Stimulated activated CD4-positive, alpha-beta T cell treated with anti-CD3 and anti-CD28 coated beads, Interleukin-12 subunit alpha, Interleukin-12 subunit beta, amount 100 ng/mL, for 24 hours (primary cell): ENCODE results near the gene POLR2E.

Experiments used
- DNase-seq, 2 experiments: peaks; one replicate each; pipeline ENCODE4 v3.0.0-alpha.2; 2020; ENCODE audit warnings: low read depth in 2 of 2

POLR2E gene

DNA sequence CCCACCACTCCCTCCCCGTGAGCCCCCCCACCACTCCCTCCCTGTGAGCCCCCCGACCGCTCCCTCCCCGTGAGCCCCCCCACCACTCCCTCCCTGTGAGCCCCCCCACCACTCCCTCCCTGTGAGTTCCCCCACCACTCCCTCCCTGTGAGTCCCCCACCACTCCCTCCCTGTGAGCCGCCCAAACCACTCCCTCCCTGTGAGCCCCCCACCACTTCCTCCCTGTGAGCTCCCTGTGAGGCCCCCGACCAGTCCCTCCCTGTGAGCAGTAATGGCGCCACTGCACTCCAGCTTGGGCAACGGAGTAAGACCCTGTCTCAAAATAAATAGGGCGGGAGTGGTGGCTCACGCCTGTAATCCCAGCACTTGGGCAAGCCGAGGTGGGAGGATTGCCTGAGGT lies 45.4 kb downstream of the POLR2E start:
- DNase-seq = no peak

DNA sequence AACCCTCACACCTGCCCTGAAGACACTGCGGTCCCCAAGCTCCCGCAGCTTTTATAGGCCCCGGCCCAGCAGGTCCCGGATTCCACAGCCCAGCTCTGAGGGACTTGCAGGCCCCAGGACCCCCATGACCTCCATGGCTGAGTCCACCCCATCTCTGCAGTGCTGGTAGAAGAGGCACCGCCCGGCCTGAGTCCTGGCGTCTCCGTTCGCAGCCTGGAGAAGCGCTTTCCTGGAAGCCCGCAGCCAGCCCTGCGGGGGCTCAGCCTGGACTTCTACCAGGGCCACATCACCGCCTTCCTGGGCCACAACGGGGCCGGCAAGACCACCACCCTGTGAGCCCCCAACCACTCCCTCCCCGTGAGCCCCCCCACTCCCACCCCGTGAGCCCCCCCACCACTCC lies 46.1 kb downstream of the POLR2E start:
- DNase-seq = no peak

DNA sequence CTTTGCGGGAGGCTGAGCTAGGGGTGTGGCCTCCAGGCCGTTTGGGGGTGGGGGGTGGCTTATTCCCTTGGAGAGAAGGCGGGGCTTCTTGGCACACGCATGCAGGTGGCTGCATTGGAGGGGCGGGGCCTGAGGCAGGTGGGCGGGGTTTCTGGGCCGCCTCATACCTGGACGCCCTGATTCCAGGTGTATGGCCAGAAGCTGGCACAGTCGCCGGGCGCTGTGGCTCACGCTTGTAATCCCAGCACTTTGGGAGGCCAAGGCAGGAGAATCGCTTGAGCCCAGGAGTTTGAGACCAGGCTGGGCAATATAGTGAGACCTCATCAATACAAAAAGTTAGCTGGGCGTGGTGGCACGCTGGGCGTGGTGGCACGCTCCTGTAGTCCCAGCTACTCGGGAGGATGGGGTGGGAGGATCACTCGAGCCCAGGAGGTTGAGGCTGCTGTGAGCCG lies 47.5 kb downstream of the POLR2E start:
- no peak for DNase-seq

DNA sequence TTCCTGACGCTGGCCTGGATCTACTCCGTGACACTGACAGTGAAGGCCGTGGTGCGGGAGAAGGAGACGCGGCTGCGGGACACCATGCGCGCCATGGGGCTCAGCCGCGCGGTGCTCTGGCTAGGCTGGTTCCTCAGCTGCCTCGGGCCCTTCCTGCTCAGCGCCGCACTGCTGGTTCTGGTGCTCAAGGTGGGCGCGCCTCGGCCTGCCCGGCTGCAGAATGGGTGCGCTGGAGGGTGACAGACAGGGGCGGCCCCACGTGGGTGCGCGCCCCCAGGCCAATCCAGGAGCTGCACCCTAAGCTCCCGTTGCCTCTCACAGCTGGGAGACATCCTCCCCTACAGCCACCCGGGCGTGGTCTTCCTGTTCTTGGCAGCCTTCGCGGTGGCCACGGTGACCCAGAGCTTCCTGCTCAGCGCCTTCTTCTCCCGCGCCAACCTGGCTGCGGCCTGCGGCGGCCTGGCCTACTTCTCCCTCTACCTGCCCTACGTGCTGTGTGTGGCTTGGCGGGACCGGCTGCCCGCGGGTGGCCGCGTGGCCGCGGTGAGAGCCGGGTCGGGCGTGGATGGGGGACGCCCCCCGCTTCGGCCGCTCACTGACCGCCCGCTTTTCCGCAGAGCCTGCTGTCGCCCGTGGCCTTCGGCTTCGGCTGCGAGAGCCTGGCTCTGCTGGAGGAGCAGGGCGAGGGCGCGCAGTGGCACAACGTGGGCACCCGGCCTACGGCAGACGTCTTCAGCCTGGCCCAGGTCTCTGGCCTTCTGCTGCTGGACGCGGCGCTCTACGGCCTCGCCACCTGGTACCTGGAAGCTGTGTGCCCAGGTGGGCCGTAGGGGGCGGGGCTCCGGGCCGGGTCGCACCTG lies 48.1 kb downstream of the POLR2E start:
- DNase-seq = no peak

DNA sequence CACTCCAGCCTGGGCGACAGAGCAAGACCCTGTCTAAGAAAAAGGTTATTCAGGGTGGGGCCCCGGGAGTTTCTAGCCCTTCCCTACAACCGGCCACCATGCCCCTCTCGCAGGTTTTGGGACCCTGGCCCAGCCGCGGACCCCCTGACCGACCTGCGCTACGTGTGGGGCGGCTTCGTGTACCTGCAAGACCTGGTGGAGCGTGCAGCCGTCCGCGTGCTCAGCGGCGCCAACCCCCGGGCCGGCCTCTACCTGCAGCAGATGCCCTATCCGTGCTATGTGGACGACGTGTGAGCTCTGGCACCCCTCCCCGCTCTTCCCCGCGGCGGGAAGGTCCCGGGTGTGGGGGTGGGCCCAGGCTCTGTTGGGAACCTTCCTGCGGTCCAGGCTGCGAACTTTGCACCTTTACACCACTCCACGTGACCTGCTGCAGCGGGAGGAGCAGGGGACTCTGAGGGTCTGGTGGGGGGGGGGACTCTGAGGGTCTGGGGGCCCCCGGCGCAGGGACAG lies 49.0 kb downstream of the POLR2E start:
- DNase-seq = no peak

DNA sequence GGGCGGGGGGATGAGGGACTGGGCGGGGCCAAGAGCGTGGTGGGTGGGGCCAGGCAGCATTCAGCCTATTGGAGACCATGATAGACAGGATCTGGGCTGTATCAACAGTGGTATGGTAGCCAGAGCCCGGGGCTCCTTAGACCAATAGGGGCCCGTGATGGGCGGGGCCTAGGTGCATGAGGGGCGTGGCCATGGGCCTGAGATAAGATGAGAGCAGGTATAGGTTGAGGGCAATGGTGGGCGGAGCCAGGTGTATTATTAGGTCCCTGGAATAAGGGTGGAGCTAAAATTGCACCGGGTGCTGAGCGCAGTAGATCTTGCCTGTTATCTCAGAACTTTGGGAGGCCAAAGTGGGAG lies 50.0 kb downstream of the POLR2E start:
- peak in 1 of 2 experiments; percentile 63 for DNase-seq

DNA sequence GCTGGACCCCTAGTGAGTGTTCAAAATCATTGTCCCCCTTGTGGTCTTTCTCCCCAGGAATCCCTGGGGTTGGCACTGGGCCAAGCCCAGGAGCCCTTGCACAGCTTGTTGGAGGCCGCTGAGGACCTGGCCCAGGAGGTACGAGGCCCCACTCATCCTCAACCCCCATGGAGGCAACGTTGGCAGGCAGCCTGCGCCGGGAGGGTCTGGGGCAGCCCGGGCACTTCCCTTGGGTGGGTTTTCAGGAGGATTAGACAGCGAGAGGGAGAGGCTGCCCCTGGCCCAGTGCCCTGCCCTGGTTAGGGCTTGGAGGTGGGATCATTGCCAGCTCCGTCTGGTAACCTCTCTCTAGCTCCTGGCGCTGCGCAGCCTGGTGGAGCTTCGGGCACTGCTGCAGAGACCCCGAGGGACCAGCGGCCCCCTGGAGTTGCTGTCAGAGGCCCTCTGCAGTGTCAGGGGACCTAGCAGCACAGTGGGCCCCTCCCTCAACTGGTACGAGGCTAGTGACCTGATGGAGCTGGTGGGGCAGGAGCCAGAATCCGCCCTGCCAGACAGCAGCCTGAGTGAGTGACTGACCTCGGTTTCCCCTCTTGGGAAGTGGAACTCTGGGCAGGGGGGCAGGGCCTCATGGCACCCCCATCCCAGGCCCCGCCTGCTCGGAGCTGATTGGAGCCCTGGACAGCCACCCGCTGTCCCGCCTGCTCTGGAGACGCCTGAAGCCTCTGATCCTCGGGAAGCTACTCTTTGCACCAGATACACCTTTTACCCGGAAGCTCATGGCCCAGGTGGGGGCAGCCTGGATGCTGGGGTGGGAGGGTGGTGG lies 52.3 kb downstream of the POLR2E start:
- no peak for DNase-seq

DNA sequence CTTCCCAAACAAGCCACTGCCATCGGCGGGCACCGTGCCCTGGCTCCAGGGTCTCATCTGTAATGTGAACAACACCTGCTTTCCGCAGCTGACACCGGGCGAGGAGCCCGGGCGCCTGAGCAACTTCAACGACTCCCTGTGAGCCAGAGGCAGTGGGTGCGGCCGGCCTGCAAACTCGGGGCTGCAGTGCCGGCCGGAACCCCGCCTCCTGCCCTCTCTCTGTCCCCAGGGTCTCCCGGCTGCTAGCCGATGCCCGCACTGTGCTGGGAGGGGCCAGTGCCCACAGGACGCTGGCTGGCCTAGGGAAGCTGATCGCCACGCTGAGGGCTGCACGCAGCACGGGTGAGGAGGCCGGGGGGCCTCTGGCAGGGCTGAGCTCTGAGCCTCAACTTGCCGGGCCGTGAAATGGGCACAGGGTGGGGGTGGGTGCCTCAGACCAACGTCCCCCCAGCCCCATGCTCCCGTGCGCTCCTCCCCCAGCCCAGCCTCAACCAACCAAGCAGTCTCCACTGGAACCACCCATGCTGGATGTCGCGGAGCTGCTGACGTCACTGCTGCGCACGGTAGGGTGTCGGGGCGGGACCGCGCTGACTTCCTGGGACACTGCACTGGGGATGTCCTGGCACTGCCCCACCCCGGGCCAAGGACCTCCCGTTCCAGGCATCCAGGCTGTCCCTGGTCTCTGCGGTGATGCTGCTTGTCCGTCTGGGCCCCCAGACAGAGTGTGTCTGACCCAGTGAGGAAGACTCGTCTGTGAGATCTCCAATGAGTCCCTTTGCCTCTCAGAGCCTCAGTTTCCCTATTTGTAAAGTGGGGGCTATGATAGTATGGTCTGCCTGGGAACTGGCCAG lies 53.1 kb downstream of the POLR2E start:
- DNase-seq = no peak

DNA sequence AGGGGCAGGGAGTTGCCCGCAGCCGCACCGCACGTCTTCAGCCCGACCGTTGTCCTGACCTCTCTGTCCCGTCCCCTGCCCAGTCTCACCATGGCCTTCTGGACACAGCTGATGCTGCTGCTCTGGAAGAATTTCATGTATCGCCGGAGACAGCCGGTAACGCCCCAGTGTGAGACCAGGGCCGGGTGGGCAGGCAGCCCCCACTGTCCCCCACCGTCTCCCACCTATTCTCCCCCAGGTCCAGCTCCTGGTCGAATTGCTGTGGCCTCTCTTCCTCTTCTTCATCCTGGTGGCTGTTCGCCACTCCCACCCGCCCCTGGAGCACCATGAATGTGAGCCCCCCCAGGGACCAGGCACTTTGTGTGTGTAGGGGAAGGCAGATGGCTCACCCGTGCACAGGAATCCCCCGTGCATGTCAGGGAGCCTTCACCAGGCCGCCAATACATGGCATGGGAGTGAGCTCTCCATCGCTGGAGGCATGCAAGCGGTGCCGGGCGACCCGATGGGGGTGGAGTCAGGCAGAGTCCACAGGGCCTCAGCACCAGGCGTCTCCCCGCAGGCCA lies 53.8 kb downstream of the POLR2E start:
- no peak for DNase-seq

DNA sequence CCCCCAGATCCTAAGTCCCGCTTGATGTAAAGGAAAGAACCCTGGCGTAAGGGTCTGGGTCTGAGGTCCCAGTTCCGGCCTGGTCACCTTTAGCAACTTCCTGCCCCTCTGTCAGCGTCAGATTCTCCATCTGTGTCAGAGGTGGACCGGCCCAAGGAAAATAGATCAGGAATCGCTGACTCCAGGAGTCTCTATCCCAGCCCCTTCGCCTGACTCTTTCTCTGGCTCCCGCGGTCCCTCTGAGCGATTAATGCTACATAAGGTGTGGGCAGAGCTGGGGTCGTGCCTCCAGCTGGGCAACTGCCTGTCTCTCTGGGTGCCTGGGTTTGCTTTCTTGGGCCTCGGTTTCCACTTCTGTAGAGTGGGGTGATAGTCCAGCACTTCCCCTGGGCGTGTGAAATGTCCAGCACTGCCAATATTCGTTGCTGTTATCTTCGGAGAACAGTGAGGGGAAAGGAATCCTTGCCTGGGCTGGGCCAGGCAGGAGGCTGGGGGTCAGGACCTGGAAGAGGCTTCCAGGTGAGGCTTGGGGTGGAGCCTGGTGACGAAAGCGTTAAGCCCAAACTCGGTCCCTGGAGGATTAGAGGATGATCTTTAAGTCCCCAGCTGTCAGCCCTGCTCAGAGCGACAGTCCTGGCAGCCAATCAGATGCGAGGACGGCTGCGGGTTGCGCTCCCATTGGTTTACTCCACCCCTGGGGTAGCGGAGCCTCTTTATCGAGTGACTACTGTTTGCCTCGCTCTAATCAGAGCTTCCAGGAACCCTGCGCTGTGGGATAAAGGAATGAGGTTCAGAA lies 54.5 kb downstream of the POLR2E start:
- DNase-seq = peak; percentile 79 to 89

DNA sequence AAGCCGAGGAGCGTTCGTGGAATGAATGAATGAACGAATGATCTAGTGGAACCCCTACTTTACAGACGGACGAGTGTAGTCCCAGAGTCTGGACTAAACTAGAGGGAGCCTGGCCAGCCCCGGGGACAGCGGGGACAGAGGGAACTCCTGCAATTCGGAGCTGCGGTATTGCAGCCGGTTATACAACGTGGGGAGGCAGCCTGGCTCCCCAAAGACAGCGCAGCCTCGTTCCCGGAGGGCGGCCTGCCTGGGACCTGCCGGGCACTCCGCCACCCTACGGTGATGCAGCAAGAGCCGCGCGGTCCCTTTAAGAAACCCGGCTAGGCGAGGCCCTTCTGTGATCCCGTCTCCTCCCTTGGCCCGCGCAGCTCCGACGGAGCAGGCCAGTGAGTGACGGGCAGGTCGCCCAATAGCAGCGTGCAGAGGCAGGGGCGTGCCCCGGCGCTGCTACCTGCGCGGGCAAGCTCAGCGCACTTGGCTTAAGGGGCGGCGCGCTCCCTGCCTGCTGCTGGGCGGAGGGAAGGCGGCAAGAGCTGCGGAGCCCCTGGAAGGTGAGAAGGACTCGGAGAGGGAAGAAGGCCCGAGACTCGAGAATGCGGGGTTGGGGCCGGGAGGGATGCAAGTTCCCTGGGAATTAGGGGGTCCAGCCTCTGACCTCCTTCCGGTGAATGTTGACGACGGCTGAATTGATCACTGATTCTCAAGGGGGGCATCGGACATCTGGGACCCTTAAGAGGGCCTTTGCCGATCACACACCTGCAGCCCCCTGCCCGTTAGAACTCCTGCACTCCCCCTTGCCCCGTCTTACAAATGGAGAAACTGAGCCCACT lies 55.3 kb downstream of the POLR2E start, which contains the start of gene ABCA7:
TSS of gene ABCA7 (plus strand) at position 462 of the 830 bp plus-strand sequence. CDS start 1,255 bp downstream, outside the sequence.
- DNase-seq = peak; percentile 98 to 100

DNA sequence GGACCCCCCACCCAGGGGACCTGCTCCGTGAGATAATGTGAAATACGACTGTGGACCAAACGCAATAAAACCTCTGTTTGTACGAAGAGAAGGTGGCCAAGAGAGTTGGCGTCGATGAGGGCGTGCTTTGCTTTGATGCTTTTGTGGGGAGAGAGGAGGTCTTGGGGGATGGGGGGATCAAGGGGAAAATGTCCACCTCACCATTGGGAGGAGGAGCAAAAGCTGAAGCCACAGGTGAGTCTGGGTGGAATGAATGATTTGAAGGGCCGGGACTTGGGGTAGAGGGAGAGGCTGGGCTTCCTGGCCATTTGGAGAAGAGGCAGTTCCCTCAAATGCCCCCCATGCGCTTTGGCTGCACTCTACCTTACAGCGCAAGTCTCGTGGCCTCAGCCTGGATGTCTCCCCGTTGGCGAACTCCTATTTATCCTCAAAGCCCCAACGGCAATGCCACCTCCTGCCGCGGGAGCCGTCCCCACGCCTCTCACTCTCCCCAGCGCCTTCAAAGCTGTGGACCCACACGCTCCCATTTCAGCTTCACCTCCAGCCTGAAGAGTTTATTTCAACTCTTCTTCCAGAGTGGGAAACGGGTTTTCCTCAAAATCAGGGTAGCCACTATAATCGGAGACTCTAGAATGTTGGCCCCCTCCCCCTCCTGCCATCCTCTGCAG lies 56.1 kb downstream of the POLR2E start:
- DNase-seq = no peak

DNA sequence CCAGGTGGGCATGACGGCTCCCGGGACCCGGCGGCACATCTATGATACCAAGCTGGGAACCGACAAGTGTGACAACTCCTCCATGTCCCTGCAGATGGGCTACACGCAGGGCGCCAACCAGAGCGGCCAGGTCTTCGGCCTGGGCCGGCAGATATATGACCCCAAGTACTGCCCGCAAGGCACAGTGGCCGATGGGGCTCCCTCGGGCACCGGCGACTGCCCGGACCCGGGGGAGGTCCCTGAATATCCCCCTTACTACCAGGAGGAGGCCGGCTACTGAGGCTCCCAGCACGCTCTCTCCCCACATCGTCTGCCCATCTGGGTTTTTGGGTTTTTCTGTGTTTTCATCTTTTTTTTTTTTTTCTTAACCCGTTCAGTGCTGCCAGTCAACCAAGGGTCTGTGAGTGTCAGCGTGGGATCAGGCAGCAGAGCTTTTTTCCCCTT lies 57.5 kb downstream of the POLR2E start:
- no peak for DNase-seq
